ENCODE results near the gene ADAMTS20.

Gene ADAMTS20

GRCh38 chr12:43308776-43309175, 243.2 kb downstream of the ADAMTS20 start:
- POLR2A ChIA-PET = no interaction called here
- Histone ChIP-seq H3K36me3 (ENCODE audit: control insufficient read depth in 4 of 4, insufficient read depth in 4 of 4, low read length in 3 of 4) (no peaks in the 10 kb centered on the region), H3K27ac (ENCODE audit: insufficient read depth in 1 of 2, low read depth in 1 of 2, low read length in 2 of 2, poor library complexity in 1 of 2, severe bottlenecking in 2 of 2) (no peak overlapping the region), H3K4me1 (ENCODE audit: control extremely low read depth in 1 of 4, control insufficient read depth in 4 of 4, insufficient read depth in 4 of 4, low read length in 3 of 4) (no peaks in the 10 kb centered on the region), H3K27me3 (replicated peaks in 2 of 5; ENCODE audit: control insufficient read depth in 4 of 5, insufficient read depth in 5 of 5, low read length in 4 of 5) (no peaks in the 10 kb centered on the region), H3K4me3 (ENCODE audit: control insufficient read depth in 1 of 7, extremely low read depth in 1 of 7, insufficient read depth in 4 of 7, low read depth in 2 of 7, low read length in 6 of 7) (no peak overlapping the region), H3K9me3 (ENCODE audit: control extremely low read depth in 1 of 5, control insufficient read depth in 4 of 5, insufficient read depth in 2 of 5, low read depth in 1 of 5, low read length in 4 of 5) (no peaks in the 10 kb centered on the region)
- CTCF ChIA-PET = no interaction called here
- no CpG with 5 or more reads among the region's 3 CpGs for WGBS (ENCODE audit: insufficient coverage)
- no peak for DNase-seq

- Histone ChIP-seq H3K36me3 (ENCODE audit: control insufficient read depth in 4 of 4, insufficient read depth in 4 of 4, low read length in 3 of 4) (no peaks in the 10 kb centered on the region), H3K27me3 (replicated peaks in 2 of 5; ENCODE audit: control insufficient read depth in 4 of 5, insufficient read depth in 5 of 5, low read length in 4 of 5) (no peaks in the 10 kb centered on the region), H3K4me1 (ENCODE audit: control extremely low read depth in 1 of 4, control insufficient read depth in 4 of 4, insufficient read depth in 4 of 4, low read length in 3 of 4) (no peaks in the 10 kb centered on the region), H3K27ac (ENCODE audit: insufficient read depth in 1 of 2, low read depth in 1 of 2, low read length in 2 of 2, poor library complexity in 1 of 2, severe bottlenecking in 2 of 2) (no peak overlapping the region), H3K4me3 (ENCODE audit: control insufficient read depth in 1 of 7, extremely low read depth in 1 of 7, insufficient read depth in 4 of 7, low read depth in 2 of 7, low read length in 6 of 7) (no peak overlapping the region), H3K9me3 (ENCODE audit: control extremely low read depth in 1 of 5, control insufficient read depth in 4 of 5, insufficient read depth in 2 of 5, low read depth in 1 of 5, low read length in 4 of 5) (no peaks in the 10 kb centered on the region)
- POLR2A ChIA-PET = no interaction called here
- CTCF ChIA-PET = no interaction called here
- WGBS (ENCODE audit: insufficient coverage) = no CpG with 5 or more reads among the region's 2 CpGs
- no peak for DNase-seq
Observed at GRCh38 chr12:43307126-43307525, 244.9 kb downstream of the ADAMTS20 start.

GRCh38 chr12:43306066-43306465, 245.9 kb downstream of the ADAMTS20 start:
- no peaks in the 10 kb centered on the region for H3K27me3 ChIP-seq (replicated peaks in 2 of 5; ENCODE audit: control insufficient read depth in 4 of 5, insufficient read depth in 5 of 5, low read length in 4 of 5)
- no peaks in the 10 kb centered on the region for H3K9me3 ChIP-seq (ENCODE audit: control extremely low read depth in 1 of 5, control insufficient read depth in 4 of 5, insufficient read depth in 2 of 5, low read depth in 1 of 5, low read length in 4 of 5)
- CTCF ChIA-PET = no interaction called here
- peak in 1 of 3 donors; percentile 10 for DNase-seq
- H3K4me3 ChIP-seq (ENCODE audit: control insufficient read depth in 1 of 7, extremely low read depth in 1 of 7, insufficient read depth in 4 of 7, low read depth in 2 of 7, low read length in 6 of 7) = no peak overlapping the region
- no peaks in the 10 kb centered on the region for H3K4me1 ChIP-seq (ENCODE audit: control extremely low read depth in 1 of 4, control insufficient read depth in 4 of 4, insufficient read depth in 4 of 4, low read length in 3 of 4)
- POLR2A ChIA-PET = no interaction called here
- no peak overlapping the region for H3K27ac ChIP-seq (ENCODE audit: insufficient read depth in 1 of 2, low read depth in 1 of 2, low read length in 2 of 2, poor library complexity in 1 of 2, severe bottlenecking in 2 of 2)
- no CpG with 5 or more reads among the region's 3 CpGs for WGBS (ENCODE audit: insufficient coverage)
- no peaks in the 10 kb centered on the region for H3K36me3 ChIP-seq (ENCODE audit: control insufficient read depth in 4 of 4, insufficient read depth in 4 of 4, low read length in 3 of 4)

- POLR2A ChIA-PET = no interaction called here
- WGBS (ENCODE audit: insufficient coverage) = no CpG with 5 or more reads among the region's 2 CpGs
- CTCF ChIA-PET = no interaction called here
- no peak overlapping the region for H3K27ac ChIP-seq (ENCODE audit: insufficient read depth in 1 of 2, low read depth in 1 of 2, low read length in 2 of 2, poor library complexity in 1 of 2, severe bottlenecking in 2 of 2)
- no peaks in the 10 kb centered on the region for H3K36me3 ChIP-seq (ENCODE audit: control insufficient read depth in 4 of 4, insufficient read depth in 4 of 4, low read length in 3 of 4)
- no peaks in the 10 kb centered on the region for H3K4me1 ChIP-seq (ENCODE audit: control extremely low read depth in 1 of 4, control insufficient read depth in 4 of 4, insufficient read depth in 4 of 4, low read length in 3 of 4)
- no peaks in the 10 kb centered on the region for H3K27me3 ChIP-seq (replicated peaks in 2 of 5; ENCODE audit: control insufficient read depth in 4 of 5, insufficient read depth in 5 of 5, low read length in 4 of 5)
- H3K9me3 ChIP-seq (ENCODE audit: control extremely low read depth in 1 of 5, control insufficient read depth in 4 of 5, insufficient read depth in 2 of 5, low read depth in 1 of 5, low read length in 4 of 5) = peaks cover 0 to 3% (median 0%) of the 10 kb centered on the region in 5 experiments
- H3K4me3 ChIP-seq (ENCODE audit: control insufficient read depth in 1 of 7, extremely low read depth in 1 of 7, insufficient read depth in 4 of 7, low read depth in 2 of 7, low read length in 6 of 7) = no peak overlapping the region
- DNase-seq = no peak
Observed at GRCh38 chr12:43305065-43305464, 246.9 kb downstream of the ADAMTS20 start.
